ENCODE measurements around the gene RBBP8NL. TPM values are rescaled to one million over a fixed set of nuclear protein-coding genes. Genes with fewer than 3 reads are reported as not detected.
A peak's percentile ranks its signal among the peaks of the same experiment; 100 is the strongest.

RBBP8NL gene
- total RNA-seq, 1 donor from 2014 or later, result 17.5 TPM

- TF ChIP-seq CTCF (IDR thresholded peaks at IDR 0.05; ENCODE audit: unreplicated experiment), result no peak
- Mint-ChIP-seq H3K4me3 (ENCODE audit: low read depth) (peak within 1 kb of the TSS; percentile 69), H3K9me3 (ENCODE audit: low read depth) (no peaks in the 10 kb centered on the region), H3K27ac (peak within 1 kb of the TSS; percentile 78), H3K27me3 (no peaks in the 10 kb centered on the region), H3K4me1 (ENCODE audit: low read depth) (peaks cover 31% of the 10 kb centered on the region), H3K36me3 (ENCODE audit: insufficient read depth) (no peaks in the 10 kb centered on the region)
- peak; percentile 65 for DNase-seq (ENCODE audit: low spot score, unreplicated experiment)
Measured at GRCh38 chr20:62367136-62367632, 60.2 kb downstream of the RBBP8NL start, which contains the start of gene LAMA5. Gene LAMA5 (minus strand): TSS chr20:62367312. CDS start chr20:62367245, 67 bp downstream.

- peak; percentile 70 for DNase-seq (ENCODE audit: low spot score, unreplicated experiment)
- Mint-ChIP-seq H3K27me3 (no peaks in the 10 kb centered on the region), H3K4me1 (ENCODE audit: low read depth) (peaks cover 36% of the 10 kb centered on the region), H3K36me3 (ENCODE audit: insufficient read depth) (no peaks in the 10 kb centered on the region), H3K9me3 (ENCODE audit: low read depth) (no peaks in the 10 kb centered on the region), H3K27ac (peak overlapping the region; percentile 41), H3K4me3 (ENCODE audit: low read depth) (peak overlapping the region; percentile 69)
- no peak for TF ChIP-seq CTCF (IDR thresholded peaks at IDR 0.05; ENCODE audit: unreplicated experiment)
Measured at GRCh38 chr20:62366370-62367135, 60.8 kb downstream of the RBBP8NL start.

GRCh38 chr20:62365814-62366369 is 61.4 kb downstream of the RBBP8NL start:
- peak overlapping the region; percentile 76 for H3K27ac Mint-ChIP-seq
- DNase-seq (ENCODE audit: low spot score, unreplicated experiment), result no peak
- no peaks in the 10 kb centered on the region for H3K36me3 Mint-ChIP-seq (ENCODE audit: insufficient read depth)
- peak overlapping the region; percentile 69 for H3K4me3 Mint-ChIP-seq (ENCODE audit: low read depth)
- no peaks in the 10 kb centered on the region for H3K27me3 Mint-ChIP-seq
- no peak for TF ChIP-seq CTCF (IDR thresholded peaks at IDR 0.05; ENCODE audit: unreplicated experiment)
- no peaks in the 10 kb centered on the region for H3K9me3 Mint-ChIP-seq (ENCODE audit: low read depth)
- H3K4me1 Mint-ChIP-seq (ENCODE audit: low read depth), result peaks cover 37% of the 10 kb centered on the region

- no peaks in the 10 kb centered on the region for H3K9me3 Mint-ChIP-seq (ENCODE audit: low read depth)
Measured at GRCh38 chr20:62364911-62365736, 62.2 kb downstream of the RBBP8NL start.

More at GRCh38 chr20:62364911-62365736, 62.2 kb downstream of the RBBP8NL start:
- peak overlapping the region; percentile 76 for H3K27ac Mint-ChIP-seq
- DNase-seq (ENCODE audit: low spot score, unreplicated experiment), result no peak
- H3K27me3 Mint-ChIP-seq, result no peaks in the 10 kb centered on the region
- H3K4me3 Mint-ChIP-seq (ENCODE audit: low read depth), result peak overlapping the region; percentile 69
- peaks cover 37% of the 10 kb centered on the region for H3K4me1 Mint-ChIP-seq (ENCODE audit: low read depth)
- TF ChIP-seq CTCF (IDR thresholded peaks at IDR 0.05; ENCODE audit: unreplicated experiment), result no peak
- no peaks in the 10 kb centered on the region for H3K36me3 Mint-ChIP-seq (ENCODE audit: insufficient read depth)

All from progenitor cell of endocrine pancreas (in vitro differentiated cells).